Ovary (tissue), 9 donors: ENCODE data around the gene SSBP2. TPM values are rescaled to one million over a fixed set of nuclear protein-coding genes. Genes with fewer than 3 reads are reported as not detected.

ENCODE experiments used
- DNase-seq, 5 donors: peaks; one replicate each; pipeline ENCODE4 v3.0.0-alpha.2; 2019 to 2020
- H3K27ac ChIP-seq, 2 donors: fragments of 200-600 bp; one replicate each; pipeline versions ENCODE4 v1.5.1 to v1.8.0; 2019 to 2022
- H3K27me3 ChIP-seq: fragments of 200-600 bp; one replicate; pipeline ENCODE4 v1.8.0; 2022
- H3K36me3 ChIP-seq: fragments of 200-600 bp; sonication (generic); one replicate; pipeline ENCODE4 v1.5.1; 2019
- H3K4me1 ChIP-seq: one replicate; pipeline ENCODE4 v1.8.1; 2013; ENCODE audit warnings: mild to moderate bottlenecking, moderate library complexity; ENCODE audit not compliant: insufficient read depth
- H3K4me3 ChIP-seq: fragments of 200-600 bp; sonication (generic); one replicate; pipeline ENCODE4 v1.5.1; 2017
- H3K9me3 ChIP-seq, 2 donors: fragments of 200-600 bp in 1 of 2; sonication (generic) in 1 of 2; one replicate each; pipeline versions ENCODE4 v1.5.1 to v1.8.1; 2013 to 2019; ENCODE audit warnings: mild to moderate bottlenecking in 1 of 2, moderate library complexity in 1 of 2
- CTCF ChIP-seq, 3 donors: fragments of 450-650 bp in 2 of 3; fragments of 200-600 bp in 1 of 3; IDR thresholded peaks; one replicate each; pipeline versions ENCODE4 v1.5.1 to v1.8.0; 2016 to 2022; ENCODE audit warnings: antibody characterized with exemption in 3 of 3, mild to moderate bottlenecking in 1 of 3
- EP300 ChIP-seq: sonication (generic); formaldehyde crosslinking; IDR thresholded peaks from one replicate; pipeline ENCODE4 v1.6.1; 2017; ENCODE audit warnings: antibody characterized with exemption
- POLR2A ChIP-seq: fragments of 450-650 bp; IDR thresholded peaks from one replicate; pipeline ENCODE4 v1.6.1; 2017; ENCODE audit warnings: antibody characterized with exemption, mild to moderate bottlenecking, moderate library complexity
- WGBS, 3 donors: extraction: QIAGEN DNeasy Blood & Tissue Kit in 1 of 3; methylation state at CpG; one replicate each; pipeline versions ENCODE4 v1.1.5 to v1.1.7; 2013 to 2017; 5-methylcytosine and 5-hydroxymethylcytosine counted together
- intact Hi-C, 4 donors: fragments of 100-400 bp; cut with DNase I; formaldehyde crosslinking; loops; one replicate each; pipeline versions ENCODE4 v1.11.0 to v1.15.1; 2022 to 2023
- polyA plus RNA-seq, 2 donors: library from polyadenylated mRNA; stranded (reverse); fragments of 200-250 nt in 1 of 2; fragments of 350-450 nt in 1 of 2; fragmentation: Illumina TruSeq in 1 of 2; extraction: RNeasy Lipid Tissue Mini Kit (QIAGEN cat#74804) in 1 of 2; gene quantifications; one replicate each; pipeline ENCODE4 v1.2.3, GENCODE V29; 2013 to 2014
- total RNA-seq, 7 donors: library from RNA; depleted of rRNA in 2 of 7; stranded (reverse); fragments of >200 nt in 2 of 7; fragmentation: NEBNext Ultra II Directional in 3 of 7; extraction: Animal tissue kit (Norgen Biotek cat#: 25700) in 3 of 7; gene quantifications; one replicate each; pipeline versions ENCODE4 v1.1.0 to v1.2.4, GENCODE V29; 2016 to 2023
- donor health status: DM: no; HTN: no; CAD: no; lungs with moderate emphysema.
- donor health status: DM: no; HTN: no; CAD: no.
- donor health status: Bipolar disorder and iron deficiency.
- donor health status: DM: yes; HTN: yes; CAD: no.
- donor health status: DM: no; HTN: no; CAD: no.
- donor health status: DM: yes; HTN: yes; CAD: no.

Gene SSBP2
- total and polyA plus RNA-seq, 9 donors, result 40.5 to 126 (median 78.2) TPM

- Histone ChIP-seq H3K4me1 (no peaks in the 10 kb centered on the region), H3K27ac (no peak overlapping the region), H3K4me3 (no peak overlapping the region), H3K27me3 (no peaks in the 10 kb centered on the region), H3K36me3 (no peaks in the 10 kb centered on the region), H3K9me3 (no peaks in the 10 kb centered on the region)
- TF ChIP-seq EP300 (no peak), POLR2A (no peak), CTCF (IDR thresholded peaks at IDR 0.05) (no peak)
- WGBS, 3 donors, result 95 to 99% (median 96%) methylated on average over 2 of the region's 2 CpGs
- DNase-seq, result no peak
- intact Hi-C loops, result no loop called here
Observed at GRCh38 chr5:81450940-81451339, 300.0 kb downstream of the SSBP2 start.

- intact Hi-C loops, result no loop called here
- Histone ChIP-seq H3K4me3 (no peak overlapping the region), H3K27me3 (no peaks in the 10 kb centered on the region), H3K4me1 (no peaks in the 10 kb centered on the region), H3K9me3 (no peaks in the 10 kb centered on the region), H3K27ac (no peak overlapping the region), H3K36me3 (no peaks in the 10 kb centered on the region)
- 90 to 94% (median 90%) methylated on average over 6 of the region's 6 CpGs for WGBS, 3 donors
- TF ChIP-seq EP300, result no peak
- DNase-seq, result no peak
Observed at GRCh38 chr5:81435023-81435422, 315.9 kb downstream of the SSBP2 start.

- intact Hi-C loops, result loop anchor here in 3 of 4 donors (5.0 to 10.0 kb wide), 4 partner anchors 315 to 737 kb away; no protein-coding TSS in a partner anchor
- TF ChIP-seq EP300 (no peak), CTCF (IDR thresholded peaks at IDR 0.05) (no peak), POLR2A (no peak)
- Histone ChIP-seq H3K4me3 (no peak overlapping the region), H3K9me3 (no peaks in the 10 kb centered on the region), H3K27ac (no peak overlapping the region), H3K27me3 (no peaks in the 10 kb centered on the region), H3K36me3 (no peaks in the 10 kb centered on the region), H3K4me1 (peaks cover 3% of the 10 kb centered on the region)
- DNase-seq, result no peak
Observed at GRCh38 chr5:81429985-81430384, 320.9 kb downstream of the SSBP2 start.

- Histone ChIP-seq H3K36me3 (no peaks in the 10 kb centered on the region), H3K9me3 (no peaks in the 10 kb centered on the region), H3K27me3 (no peaks in the 10 kb centered on the region), H3K4me1 (peaks cover 3% of the 10 kb centered on the region), H3K4me3 (no peak overlapping the region), H3K27ac (no peak overlapping the region)
- WGBS, 3 donors, result 92 to 94% (median 92%) methylated on average over 3 of the region's 3 CpGs
- intact Hi-C loops, result loop anchor here in 3 of 4 donors (5.0 to 10.0 kb wide), 4 partner anchors 315 to 738 kb away; no protein-coding TSS in a partner anchor
- TF ChIP-seq CTCF (IDR thresholded peaks at IDR 0.05), result no peak
- DNase-seq, result no peak
Observed at GRCh38 chr5:81429363-81429762, 321.5 kb downstream of the SSBP2 start.

GRCh38 chr5:81428861-81429260 is 322.0 kb downstream of the SSBP2 start:
- Histone ChIP-seq H3K27ac (no peak overlapping the region), H3K9me3 (no peaks in the 10 kb centered on the region)
- intact Hi-C loops, result loop anchor here in 3 of 4 donors (5.0 to 10.0 kb wide), 4 partner anchors 316 to 738 kb away; no protein-coding TSS in a partner anchor

More at GRCh38 chr5:81428861-81429260, 322.0 kb downstream of the SSBP2 start:
- no peak for TF ChIP-seq CTCF (IDR thresholded peaks at IDR 0.05)
- no peak for TF ChIP-seq POLR2A
- no peak for TF ChIP-seq EP300
- DNase-seq, result no peak
- H3K27me3 ChIP-seq, result no peaks in the 10 kb centered on the region
- H3K4me3 ChIP-seq, result no peak overlapping the region
- no peaks in the 10 kb centered on the region for H3K36me3 ChIP-seq
- peaks cover 3% of the 10 kb centered on the region for H3K4me1 ChIP-seq
